ENCODE measurements around the gene EIF2S1. TPM values are rescaled to one million over a fixed set of nuclear protein-coding genes. Genes with fewer than 3 reads are reported as not detected.

The EIF2S1 gene
- total RNA-seq, 1 experiment from 2014 or later = 165 TPM

DNA sequence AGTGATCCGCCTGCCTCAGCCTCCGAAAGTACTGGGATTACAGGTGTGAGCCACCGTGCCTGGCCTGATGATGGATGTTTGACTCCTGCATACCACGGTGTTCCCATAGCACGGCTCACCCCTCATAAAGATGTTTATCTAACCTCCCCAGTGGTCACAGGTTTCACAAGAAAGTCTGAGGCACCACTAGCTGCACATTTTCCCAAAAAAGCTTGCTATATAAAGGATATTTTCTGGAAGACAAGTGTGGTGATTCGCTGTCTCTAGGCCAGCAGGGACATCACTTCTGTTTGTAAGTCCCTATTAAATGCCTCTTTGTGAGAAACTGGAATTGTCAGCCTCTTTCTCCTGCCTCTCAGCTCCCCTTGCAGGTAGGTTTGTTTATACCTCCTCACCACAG lies 33.6 kb downstream of the EIF2S1 start:
- Mint-ChIP-seq H3K4me3 (no peak overlapping the region), H3K4me1 (peaks cover 5 to 6% of the 10 kb centered on the region in 2 experiments), H3K27ac (no peak overlapping the region), H3K27me3 (ENCODE audit: low read depth) (peaks cover 2% of the 10 kb centered on the region), H3K9me3 (no peaks in the 10 kb centered on the region), H3K36me3 (ENCODE audit: insufficient read depth in 1 of 3, low read depth in 3 of 3) (no peaks in the 10 kb centered on the region)
- Histone ChIP-seq H4K8ac (replicated peaks; ENCODE audit: insufficient read length, low read depth, low read length) (no peak overlapping the region), H2BK120ac (ENCODE audit: low read depth, low read length, poor library complexity, severe bottlenecking) (no peak overlapping the region), H3K4me1 (ENCODE audit: insufficient read depth, low read length) (no peaks in the 10 kb centered on the region; the same call in 1 of the 2 replicates), H3K9ac (ENCODE audit: extremely low read depth, insufficient read length, low read length) (no peak overlapping the region), H4K91ac (ENCODE audit: insufficient read length, low read depth, low read length) (no peak overlapping the region), H3T11ph (ENCODE audit: low read length) (no peak overlapping the region), H2BK20ac (ENCODE audit: low read depth, low read length, poor library complexity, severe bottlenecking) (no peak overlapping the region), H3K9me3 (ENCODE audit: control insufficient read depth, low read depth, low read length) (no peaks in the 10 kb centered on the region), H3K23ac (ENCODE audit: insufficient read length, low read depth, low read length) (no peak overlapping the region), H2AFZ (ENCODE audit: low read length) (no peak overlapping the region), H3K4ac (ENCODE audit: low read depth, low read length) (no peak overlapping the region), H3K14ac (ENCODE audit: insufficient read depth, low read length) (no peak overlapping the region), H3K18ac (ENCODE audit: insufficient read length, low read depth, low read length) (no peak overlapping the region), H3K27ac (ENCODE audit: insufficient read length, low read depth, low read length) (no peak overlapping the region), H2BK12ac (ENCODE audit: insufficient read length, low read depth, low read length) (no peak overlapping the region), H3K56ac (ENCODE audit: insufficient read length, low read depth, low read length) (no peak overlapping the region), H3K4me2 (ENCODE audit: insufficient read depth, insufficient read length, low read length) (no peak overlapping the region), H4K20me1 (ENCODE audit: control insufficient read depth, insufficient read depth, insufficient read length) (no peaks in the 10 kb centered on the region), H2BK5ac (ENCODE audit: insufficient read length, low read length) (no peak overlapping the region), H3K79me2 (ENCODE audit: insufficient read depth, low read length) (no peaks in the 10 kb centered on the region), H3K23me2 (ENCODE audit: insufficient read length, low read depth, low read length, poor library complexity, severe bottlenecking) (no peaks in the 10 kb centered on the region), H2BK15ac (ENCODE audit: low read depth, low read length) (no peak overlapping the region), H3K79me1 (ENCODE audit: insufficient read depth, low read depth, low read length, poor library complexity, severe bottlenecking) (no peaks in the 10 kb centered on the region), H2AK5ac (ENCODE audit: insufficient read length, low read length) (no peak overlapping the region), H4K5ac (ENCODE audit: insufficient read length, low read depth, low read length) (no peak overlapping the region), H3K27me3 (ENCODE audit: insufficient read depth, low read length) (no peaks in the 10 kb centered on the region)
- TF ChIP-seq, protein P1, sequence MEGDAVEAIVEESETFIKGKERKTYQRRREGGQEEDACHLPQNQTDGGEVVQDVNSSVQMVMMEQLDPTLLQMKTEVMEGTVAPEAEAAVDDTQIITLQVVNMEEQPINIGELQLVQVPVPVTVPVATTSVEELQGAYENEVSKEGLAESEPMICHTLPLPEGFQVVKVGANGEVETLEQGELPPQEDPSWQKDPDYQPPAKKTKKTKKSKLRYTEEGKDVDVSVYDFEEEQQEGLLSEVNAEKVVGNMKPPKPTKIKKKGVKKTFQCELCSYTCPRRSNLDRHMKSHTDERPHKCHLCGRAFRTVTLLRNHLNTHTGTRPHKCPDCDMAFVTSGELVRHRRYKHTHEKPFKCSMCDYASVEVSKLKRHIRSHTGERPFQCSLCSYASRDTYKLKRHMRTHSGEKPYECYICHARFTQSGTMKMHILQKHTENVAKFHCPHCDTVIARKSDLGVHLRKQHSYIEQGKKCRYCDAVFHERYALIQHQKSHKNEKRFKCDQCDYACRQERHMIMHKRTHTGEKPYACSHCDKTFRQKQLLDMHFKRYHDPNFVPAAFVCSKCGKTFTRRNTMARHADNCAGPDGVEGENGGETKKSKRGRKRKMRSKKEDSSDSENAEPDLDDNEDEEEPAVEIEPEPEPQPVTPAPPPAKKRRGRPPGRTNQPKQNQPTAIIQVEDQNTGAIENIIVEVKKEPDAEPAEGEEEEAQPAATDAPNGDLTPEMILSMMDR (conservative IDR thresholded peaks at IDR 0.05) = no peak
- WGBS (ENCODE audit: extremely low coverage, insufficient read length, low lambda C conversion rate) = no CpG with 5 or more reads among the region's 6 CpGs
- DNase-seq = no peak
